GM18861 (cell line): Measurements from ENCODE around the gene MARK3.
"Not testable (repeated sequence)": the region's sequence is repeated elsewhere in the genome, so short reads cannot be mapped to it uniquely, and the experiment has no call there.

ENCODE experiments used
- ATAC-seq: cut with Tn5 transposase; IDR thresholded peaks from one replicate; pipeline ENCODE4 v1.9.1; 2021; ENCODE audit not compliant: unreplicated experiment

Gene MARK3

DNA sequence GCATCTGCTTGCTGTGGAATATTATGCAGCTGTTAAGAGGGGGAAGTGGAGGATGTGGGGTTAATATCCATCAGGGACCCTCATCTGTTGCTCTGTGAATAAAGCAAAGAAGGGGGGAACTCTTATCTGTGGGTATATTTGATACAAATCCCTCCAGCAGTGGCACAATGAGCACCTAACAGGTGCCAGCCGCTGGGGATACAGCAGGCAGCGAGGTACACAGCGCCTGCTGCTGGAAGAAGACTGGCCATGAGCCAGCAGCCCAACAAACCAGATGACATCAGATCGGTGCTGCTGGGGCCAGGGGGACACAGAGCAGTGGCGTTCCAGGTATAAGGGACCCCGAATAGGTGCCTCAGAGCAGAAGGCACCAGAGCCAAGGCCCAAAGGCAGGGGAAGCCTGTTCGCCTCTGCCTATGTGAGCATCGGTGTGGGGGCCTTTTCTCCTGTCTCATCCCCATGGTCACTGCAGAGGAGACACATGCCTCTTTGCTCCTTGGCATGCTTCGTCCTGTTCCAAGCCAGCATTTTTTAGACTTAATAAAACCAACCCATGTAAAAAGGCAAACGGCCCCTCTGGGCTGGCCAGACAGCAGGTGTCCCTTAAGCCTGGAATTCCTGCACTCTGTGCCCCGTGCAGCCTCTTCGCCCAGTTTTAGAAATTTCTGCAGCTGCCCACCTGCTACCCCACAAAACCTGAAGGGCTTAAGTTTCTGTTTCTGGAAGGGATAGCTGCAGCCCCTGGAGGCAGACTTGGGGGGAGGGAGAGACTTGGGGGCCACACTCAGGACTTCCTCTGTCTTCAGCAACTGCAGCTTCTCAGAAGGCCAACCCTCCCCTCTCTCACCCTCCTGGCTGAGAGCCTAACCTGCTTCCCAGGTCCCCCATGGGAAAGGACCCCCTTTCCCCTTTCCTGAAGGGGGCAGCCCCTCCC, 139.1 kb downstream of the MARK3 start:
- ATAC-seq = no peak

DNA sequence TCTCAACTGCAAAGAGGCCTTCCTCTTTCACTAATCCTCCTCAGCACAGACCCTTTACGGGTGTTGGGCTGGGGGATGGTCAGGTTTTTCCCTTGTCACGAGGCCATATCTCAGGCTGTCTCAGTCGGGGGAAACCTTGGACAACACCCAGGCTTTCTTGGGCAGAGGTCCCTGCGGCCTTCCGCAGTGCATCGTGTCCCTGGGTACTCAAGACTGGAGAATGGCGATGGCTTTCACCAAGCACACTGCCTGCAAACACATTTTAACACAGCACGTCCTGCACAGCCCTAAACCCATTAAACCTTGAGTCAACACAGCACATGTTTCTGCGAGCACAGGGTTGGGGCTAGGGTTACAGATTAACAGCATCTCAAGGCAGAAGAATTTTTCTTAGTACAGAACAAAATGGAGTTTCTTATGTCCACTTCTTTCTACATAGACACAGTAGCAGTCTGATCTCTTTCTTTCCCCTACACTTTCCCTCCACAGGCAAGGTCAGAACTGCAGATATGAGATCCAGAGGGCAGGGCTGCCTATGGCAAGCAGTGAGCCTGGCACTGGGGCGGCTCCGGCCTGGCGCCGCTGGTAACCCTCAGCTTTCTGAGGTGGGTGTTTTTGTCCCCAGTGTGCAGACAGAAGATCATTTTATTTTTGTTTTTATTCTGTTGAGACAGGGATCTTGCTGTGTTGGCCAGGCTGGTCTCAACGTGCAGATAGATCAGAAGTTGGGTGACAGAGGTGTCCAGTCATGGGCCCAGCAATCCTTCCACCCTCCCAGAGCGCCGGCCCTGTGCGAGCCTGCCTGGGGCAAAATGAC, 140.4 kb downstream of the MARK3 start:
- not testable (repeated sequence) for ATAC-seq

DNA sequence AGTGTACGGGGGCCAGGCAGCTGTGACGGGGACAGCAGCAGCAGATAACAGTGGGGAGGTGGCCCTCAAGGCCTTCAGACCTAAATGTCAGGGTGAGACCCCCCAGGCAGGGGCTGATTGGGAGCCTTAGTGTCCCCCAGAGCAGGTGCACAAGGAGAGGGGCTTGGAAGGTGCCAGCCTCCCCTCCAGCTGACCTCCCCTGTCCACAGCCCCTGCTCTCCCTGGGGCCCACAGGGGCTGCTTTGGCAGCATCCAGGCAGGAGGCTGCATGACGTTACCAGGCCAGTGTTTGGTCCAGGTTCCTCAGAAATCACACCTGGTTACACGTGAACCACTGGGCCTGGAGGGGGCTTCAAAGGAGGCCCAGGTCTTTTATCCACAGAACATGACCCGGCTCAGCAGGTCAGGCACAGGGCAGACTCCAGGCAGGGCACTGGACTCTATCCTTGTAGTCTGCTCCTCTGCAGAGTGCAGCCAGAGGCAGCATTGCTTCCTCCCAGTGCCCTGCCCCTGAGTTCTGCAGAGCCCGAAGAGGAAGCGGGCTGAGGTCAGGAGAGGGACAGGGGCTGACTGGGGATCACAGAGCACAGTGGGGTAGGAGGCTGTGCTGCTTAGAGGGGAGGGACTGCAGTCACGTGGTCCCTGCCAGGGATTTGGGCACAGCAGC, 141.2 kb downstream of the MARK3 start:
- ATAC-seq = no peak

DNA sequence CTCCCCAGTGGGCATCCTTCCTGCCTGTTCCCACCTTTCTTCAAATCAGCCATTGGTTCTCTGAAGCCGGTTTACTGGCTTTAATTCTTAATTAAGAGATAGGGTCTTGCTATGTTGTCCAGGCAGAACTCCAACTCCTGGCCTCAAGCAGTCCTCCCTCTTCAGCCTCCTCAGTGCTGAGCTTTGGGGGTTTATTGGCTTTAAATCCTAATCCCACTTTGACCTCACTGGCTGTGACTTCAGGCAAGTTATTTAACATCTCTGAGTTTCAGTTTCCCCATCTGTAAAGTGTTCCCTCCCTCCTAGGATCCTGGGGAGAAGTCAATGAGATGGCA, 141.7 kb downstream of the MARK3 start:
- ATAC-seq = no peak

DNA sequence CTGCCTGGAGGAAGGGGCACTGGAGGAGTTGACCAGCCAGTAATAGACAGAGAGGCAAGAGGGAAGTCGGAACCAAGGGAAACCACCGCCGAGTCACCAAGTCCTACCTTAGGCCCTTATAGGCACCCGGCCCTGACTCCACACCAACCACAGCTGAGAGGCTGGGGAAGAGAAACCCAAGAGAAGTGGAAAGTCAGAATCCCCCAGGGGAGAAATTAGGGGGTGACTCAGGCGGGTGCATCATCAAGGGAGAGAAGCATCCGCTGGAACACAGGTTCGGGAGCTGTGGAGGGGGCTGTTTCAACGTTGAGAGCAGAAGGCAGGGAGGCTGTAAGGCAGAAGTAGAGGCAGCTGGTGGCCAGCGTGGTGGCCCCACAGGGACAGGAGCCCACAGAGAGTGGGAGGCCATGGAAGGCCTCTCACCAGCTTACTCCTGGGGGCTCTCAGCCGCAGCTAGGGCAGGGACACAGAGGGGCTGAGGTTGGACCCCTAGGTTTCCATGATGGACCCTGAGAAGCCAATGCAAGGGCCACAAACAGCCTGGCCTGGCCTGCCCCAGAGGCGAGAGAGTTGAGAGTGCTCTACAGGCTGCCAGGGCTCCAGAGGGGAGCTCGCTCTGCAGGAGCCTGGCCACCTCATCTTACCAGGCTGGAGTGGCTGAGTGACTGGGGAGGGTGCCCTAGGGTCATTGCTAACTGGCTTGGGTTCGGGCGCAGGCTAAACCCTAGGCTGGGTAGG, 142.4 kb downstream of the MARK3 start:
- ATAC-seq = peak; percentile 55

DNA sequence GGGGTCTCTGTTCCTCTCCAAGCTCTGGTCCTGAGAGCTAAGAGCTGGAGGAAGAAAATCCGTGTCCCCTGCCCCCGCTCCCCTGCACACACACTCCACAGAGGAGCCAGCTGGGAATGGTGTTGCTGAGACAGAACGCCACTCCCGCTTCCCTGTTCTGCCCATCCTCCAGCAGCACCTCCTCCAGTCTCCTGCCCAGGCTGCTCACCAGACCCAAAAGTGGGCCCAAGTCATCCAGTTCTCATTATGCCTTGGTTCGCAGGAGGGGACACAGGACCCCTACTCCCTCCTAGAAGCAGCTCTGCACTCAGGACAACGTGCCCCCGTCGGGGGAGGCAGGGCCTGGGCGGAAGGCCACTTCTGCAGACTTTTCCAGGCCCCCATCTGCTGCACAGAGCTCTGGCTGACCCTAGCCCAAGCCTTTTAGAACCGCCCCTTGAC, 143.0 kb downstream of the MARK3 start:
- no peak for ATAC-seq

DNA sequence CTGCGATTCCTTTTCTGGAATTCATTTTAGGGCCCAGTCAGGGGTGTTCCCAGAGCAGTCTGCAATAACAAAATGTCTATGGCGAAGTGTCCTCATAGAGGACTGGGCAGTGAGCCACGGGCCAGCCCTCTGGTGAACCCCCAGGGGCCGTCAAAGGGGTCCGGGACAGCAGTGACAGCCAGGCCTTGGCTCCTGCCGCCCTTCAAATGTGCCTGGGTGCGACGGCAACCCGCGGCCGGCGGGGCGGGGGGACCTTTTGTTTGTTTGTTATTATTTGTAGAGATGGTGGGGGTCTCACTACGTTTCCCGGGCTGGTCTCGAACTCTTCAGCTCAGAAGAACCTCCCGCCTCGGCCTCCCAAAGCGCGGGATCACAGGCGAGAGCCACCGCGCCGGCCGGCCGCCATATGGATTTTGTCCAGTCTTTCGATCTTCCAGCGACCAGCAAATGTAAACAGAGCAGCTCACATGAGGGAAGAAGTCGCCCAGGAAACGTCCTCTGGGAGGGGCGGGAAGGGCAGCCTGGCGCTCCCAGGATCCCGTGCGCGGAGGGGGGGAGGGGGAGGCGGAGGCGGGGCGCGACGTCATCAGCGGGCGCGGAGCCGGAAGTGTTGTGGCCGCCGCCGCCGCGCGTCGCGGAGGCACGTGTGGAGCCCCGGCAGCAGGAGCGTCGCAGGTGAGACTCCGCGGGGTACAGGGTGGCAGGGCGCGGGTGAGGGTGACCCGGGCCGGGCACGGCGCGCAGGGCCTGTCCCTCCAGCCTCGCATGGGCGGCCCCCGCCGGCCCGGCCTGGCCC, 143.6 kb downstream of the MARK3 start, which contains the start of gene TRMT61A:
Gene TRMT61A, plus strand, starts transcription at position 610 of the 796 bp plus-strand sequence. CDS start 783 bp downstream, outside the sequence.
- no peak for ATAC-seq

DNA sequence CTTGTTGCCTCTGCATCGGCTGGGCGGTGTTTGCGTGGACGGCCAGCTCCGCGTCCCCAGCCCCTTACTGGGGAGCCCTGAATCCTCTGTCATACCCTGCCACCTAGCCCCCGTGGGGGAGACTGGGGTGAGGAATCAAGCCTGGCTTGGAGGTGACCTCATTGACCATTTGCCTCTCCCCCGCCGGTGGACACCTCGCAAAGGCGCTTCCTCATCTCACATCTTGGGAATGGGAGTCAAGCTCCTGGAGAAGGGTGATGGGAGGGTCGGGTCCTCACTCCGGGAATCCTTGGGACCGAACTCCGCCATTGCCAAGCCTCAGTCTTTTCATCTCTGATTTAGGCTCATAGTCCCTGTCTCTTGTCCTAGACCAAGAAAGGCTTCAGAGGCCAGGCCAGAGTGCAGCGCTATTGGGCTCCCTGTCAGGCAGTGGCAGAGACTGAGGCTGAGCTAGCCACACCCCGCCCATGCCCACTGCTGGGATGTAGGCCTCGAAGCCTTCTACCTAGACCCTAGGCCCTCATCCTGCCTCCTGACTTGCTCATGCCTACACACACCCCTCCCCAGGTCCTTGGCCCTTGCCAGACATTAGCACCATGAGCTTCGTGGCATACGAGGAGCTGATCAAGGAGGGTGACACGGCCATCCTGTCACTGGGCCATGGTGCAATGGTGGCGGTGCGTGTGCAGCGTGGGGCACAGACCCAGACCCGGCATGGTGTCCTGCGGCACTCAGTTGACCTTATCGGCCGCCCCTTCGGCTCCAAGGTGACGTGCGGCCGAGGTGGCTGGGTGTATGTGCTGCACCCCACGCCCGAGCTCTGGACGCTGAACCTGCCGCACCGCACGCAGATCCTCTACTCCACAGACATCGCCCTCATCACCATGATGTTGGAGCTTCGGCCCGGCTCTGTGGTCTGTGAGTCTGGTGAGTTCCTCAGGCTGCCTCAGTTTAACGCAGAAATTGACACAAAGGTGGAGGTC, 144.5 kb downstream of the MARK3 start:
- no peak for ATAC-seq

DNA sequence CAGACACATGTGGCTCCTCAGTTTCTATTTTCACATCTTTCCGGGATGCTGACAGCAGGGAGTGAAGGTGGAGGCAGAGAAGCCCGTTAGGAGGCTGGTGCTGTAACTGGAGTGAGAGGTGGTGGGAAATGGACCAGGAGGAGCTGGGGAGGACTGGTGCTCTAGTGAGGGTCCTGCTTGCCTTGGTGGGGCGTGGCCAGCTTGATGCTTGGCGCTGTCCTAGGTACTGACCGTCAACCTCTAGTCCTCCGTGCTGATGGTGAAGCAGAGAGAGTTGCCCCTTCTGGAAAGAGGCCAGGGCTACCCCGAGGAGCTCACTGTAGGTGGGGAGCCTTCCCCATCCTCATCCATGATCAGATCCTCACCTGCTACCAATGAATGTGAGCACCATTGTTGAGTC, 145.2 kb downstream of the MARK3 start:
- no peak for ATAC-seq

DNA sequence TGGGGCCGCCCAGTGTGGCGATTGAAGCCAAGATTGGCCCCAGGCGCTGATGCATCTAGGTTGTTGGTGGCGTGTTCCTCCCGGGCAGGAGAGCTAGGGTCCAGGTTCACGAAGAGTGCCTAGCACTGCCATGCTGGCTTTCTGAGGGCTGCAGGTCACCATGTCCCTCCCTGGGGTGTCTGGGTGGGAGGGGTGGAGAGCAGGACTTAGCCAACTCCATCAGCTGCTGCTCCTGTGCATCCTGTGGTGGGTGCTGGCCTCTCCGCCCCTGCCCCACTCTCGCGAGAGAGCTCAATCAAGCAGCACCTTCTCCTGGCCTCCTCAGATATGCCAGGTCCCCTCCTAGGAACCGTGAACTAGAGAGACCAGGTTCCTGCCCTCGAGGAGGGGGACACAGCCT, 145.6 kb downstream of the MARK3 start:
- no peak for ATAC-seq

DNA sequence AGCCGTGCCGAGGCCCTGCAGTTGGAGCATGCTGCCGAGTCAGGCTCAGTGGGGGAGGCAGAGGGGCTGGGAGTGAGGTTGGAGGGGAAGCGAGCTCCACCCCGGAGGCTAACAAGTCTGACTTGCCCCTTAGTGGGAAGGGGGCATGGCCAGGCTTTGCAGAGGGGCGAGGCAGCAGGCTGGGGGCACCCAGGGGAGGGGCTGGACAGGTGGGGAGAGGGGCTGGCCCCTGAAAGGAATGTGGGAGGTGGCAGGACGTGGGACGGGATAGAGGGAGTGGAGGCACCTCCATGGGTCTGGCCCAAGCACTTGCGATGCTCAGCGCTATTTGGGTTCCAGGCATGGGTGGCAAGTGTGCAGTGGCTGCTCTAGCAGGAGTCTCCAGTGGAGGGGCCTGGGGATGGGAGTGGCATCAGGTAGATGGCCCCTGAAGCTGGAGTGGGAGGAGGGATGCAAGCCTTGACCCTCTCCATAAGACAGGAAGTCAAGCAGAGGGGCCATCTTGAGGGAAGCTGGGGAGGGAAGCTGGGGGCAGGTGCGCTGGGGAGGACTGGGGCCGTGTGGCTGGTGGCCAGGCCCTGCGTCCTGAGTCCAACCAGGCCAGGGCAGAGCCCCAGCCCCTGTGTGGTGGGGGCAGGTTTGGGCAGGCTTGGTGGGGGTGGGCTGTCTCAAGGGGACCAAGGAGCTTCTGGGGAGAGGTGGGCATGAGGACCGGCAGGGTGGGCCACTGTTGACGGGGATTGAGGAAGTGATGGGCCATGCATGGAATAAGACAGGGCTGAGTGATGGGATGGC, 146.4 kb downstream of the MARK3 start:
- no peak for ATAC-seq

DNA sequence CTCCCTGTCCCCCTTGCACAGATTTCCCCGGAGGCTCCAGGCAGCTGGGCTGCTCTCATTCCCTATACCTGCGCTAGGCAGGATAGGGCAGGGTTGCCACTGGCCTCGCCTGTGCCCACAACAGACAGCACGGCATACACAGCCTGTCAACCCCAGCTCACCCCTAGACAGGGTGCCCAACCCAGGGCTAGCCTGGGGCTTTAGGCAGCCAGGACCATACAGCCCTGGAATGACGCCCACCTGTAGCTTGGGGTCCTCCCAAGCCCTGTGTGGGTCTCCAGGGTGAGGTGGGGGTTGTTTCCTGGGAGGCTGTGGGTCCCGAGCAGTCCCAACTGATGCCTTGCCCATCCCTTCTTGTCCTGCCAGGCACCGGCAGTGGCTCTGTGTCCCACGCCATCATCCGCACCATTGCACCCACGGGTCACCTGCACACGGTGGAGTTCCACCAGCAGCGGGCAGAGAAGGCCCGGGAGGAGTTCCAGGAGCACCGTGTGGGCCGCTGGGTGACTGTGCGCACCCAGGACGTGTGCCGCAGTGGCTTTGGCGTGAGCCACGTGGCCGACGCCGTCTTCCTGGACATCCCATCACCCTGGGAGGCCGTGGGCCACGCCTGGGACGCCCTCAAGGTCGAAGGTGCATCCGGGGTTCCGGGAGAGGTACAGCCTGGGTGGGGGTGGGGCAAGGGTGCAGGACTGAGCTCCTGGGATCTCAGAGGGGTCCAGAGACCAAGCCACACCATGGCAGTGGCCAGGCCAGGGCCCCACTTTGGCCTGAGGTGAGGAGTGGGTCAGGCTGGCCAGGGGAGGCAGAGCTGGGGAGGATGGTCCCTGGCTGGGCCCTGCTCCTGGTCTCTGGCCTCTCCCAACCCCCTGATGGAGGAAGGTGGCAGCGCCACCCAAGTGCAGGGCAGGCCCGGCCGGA, 147.3 kb downstream of the MARK3 start:
- no peak for ATAC-seq

DNA sequence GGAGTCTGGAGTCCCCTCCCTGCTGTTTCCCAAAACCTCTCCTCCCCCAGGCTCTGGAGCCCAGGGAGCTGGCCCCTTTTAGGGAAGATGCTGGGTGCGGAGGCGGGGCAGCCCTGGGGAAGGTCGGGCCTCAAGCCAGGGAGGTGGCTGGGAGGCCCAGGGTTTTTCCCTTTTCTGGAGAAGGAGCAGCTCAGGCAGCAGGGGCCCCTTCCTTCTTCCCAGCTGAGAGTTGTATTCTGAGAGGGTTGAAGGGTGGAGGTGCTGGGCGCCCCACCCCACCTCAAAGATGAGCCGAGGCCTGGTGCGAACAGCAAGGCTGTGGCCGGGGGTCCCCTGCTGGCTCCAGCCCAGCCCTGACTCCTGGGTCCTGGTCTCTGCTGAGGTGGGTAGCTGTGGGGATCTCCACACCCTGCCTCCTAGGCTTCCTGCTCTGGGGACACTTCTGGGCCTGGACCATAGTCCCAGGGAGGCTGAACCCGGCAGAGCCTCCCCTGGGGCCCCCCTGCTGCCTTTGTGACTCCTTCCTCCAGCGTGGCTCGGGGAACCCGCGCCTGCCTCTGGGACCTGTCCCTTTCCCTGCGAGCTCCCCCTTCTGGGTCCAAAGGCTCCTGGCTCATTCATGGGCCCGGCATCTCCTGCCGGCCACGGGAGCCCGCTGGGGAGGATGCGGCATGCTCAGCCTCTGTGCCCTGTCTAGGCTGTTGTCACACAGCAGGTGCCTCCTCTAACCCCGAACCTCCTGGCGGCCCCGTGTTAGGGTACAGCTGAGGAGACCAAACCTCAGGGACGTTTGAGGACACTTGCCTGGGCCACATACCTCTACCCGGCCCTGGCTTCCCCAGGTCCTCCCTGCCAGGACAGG, 148.2 kb downstream of the MARK3 start:
- ATAC-seq = no peak

DNA sequence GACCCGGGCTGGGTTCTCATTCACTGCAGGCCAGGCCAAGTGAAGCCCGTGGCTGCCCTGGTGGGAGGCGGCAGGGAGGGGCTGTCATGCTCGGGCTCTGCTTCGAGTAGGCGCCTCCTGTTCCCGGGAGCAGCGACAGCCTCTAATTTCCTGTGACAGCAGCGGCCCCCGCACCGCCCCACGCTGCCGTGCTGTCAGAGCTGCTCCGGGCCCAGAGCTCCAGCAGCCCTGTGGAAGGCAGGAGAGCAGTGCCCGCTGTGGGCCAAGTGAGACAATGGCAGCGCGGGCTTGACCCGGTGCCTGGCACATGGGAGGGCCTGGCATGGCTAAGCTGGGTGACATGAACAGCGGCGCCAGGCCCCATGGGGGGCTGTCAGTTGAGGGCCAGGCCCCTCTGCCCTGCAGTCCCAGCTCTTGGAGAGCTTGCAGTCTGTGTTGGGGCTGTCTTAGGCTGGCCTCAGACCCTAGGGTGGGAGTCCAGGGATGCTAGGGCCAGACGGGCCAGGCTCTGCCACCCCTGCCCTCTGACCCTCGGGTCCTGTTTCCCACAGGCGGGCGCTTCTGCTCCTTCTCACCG, 148.9 kb downstream of the MARK3 start:
- no peak for ATAC-seq

DNA sequence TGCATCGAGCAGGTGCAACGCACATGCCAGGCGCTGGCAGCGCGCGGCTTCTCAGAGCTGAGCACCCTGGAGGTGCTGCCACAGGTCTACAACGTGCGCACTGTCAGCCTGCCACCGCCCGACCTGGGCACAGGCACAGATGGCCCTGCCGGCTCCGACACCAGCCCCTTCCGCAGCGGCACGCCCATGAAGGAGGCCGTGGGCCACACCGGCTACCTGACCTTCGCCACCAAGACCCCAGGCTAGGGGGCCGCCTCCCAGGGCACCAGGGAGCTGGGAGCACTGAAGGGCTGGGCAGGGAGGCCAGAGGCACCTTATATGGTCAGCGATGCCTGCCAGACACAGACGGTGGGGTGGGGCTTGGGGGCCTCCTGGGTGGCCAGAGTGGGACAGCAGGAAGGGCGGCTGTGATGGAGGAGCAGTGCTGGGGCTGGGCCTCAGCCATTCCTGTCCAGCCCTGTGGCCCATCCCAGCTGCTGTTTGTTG, 149.4 kb downstream of the MARK3 start:
- no peak for ATAC-seq
